Measurements from ENCODE around the gene UVSSA. TPM values are rescaled to one million over a fixed set of nuclear protein-coding genes. Genes with fewer than 3 reads are reported as not detected.
"Not testable (repeated sequence)": the region's sequence is repeated elsewhere in the genome, so short reads cannot be mapped to it uniquely, and the experiment has no call there.

UVSSA gene
- total RNA-seq, 1 experiment from 2014 or later: 6.0 TPM

DNA sequence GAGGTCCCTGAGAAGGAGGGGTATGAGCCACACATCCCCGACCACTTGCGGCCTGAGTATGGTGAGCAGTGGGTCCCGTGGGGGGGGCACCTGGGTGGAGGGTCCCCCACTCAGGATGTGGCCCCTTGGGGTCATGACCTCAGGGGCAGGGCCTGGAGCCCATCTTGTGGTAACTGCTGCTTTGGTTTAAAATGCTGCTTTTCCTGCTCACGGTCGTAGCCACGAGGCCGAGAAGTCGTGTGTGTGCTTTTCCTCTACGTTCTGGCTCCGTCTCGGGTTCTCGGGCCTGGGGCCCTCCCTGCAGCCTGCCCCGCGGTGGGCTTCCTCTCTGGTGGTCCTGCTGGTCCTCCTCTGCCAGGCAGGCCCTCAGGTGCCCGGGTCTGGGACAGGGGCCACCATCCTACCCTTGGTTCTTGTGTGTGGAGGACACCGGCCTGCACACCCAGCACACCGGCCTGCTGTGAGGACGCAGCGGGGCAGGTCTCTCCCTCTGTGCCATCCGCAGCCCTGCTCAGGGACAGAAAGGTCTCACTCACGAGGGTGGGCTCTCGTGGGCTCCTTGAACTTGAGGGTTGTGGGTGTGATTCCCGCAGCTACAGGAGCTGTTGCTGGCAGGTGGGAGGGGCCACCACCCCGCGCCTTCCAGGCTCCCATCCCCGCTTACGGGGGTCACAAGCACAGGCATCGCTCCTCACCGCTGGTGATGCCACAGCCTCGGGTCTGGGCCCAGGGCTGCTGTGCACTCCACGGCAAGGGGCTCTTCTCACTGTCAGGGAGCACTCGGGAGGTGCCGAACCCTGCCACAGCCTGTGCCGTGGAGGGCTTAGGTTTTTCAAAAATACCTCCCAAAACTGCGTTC is 19.6 kb downstream of the UVSSA start:
- in situ Hi-C loops (cut with HindIII; ENCODE audit: low pct_unique_long_range_greater_than_20kb, low sequenced_read_pairs): no loop called here
- no peak for DNase-seq (ENCODE audit: low read depth, low spot score)

DNA sequence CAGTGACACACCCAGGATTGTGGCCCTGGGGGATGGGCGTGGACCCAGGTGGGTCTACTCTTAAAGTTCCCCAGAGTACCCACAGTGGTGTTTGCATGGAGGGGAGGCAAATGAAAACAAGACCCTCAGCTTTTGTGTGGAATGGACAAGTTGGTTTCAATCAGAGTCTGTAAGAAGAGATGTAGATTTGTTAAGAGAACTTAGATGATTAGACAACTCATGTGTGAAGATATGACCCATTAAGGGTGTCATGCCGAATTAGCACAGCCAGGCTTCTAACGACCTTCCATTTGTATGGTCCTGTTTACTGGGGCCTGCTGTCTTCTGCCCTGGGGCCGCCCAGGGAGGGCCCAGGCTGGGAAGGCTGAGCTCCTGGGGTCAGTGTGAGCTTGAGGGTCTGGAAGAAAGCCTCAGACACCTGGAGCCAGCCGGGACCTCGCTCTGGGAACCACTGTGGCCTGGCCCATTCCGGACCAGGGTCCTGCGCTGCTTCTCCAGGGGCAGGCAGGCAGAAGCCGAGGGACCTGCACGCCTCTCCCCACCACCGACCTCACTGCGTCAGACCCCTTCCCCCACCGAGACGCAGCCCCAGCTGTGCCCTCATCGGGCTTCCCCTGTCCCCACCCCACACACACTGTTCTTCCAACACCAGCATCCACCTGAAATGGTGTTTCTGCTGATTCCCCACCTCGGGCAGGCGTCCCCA is 20.4 kb downstream of the UVSSA start:
- no peak for DNase-seq (ENCODE audit: low read depth, low spot score)
- in situ Hi-C loops (cut with HindIII; ENCODE audit: low pct_unique_long_range_greater_than_20kb, low sequenced_read_pairs): no loop called here

DNA sequence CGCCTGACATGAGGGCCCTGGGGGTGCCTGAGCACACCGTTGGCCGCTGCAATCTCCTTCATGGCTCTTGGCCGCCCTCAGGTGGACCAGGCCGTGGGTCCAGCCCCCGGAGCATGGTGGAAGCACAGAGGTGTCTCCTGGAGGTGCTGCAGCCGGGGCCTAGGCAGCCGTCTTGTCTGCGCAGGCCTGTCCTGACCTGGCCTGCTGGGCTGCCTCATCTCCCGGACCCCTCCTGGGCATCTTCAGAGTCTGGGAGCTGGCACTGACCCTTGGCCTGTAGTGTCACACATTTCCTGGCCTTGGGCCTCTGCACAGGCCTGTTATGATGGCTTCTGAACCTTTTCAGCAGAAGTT is 20.9 kb downstream of the UVSSA start:
- no peak for DNase-seq (ENCODE audit: low read depth, low spot score)
- in situ Hi-C loops (cut with HindIII; ENCODE audit: low pct_unique_long_range_greater_than_20kb, low sequenced_read_pairs): no loop called here

DNA sequence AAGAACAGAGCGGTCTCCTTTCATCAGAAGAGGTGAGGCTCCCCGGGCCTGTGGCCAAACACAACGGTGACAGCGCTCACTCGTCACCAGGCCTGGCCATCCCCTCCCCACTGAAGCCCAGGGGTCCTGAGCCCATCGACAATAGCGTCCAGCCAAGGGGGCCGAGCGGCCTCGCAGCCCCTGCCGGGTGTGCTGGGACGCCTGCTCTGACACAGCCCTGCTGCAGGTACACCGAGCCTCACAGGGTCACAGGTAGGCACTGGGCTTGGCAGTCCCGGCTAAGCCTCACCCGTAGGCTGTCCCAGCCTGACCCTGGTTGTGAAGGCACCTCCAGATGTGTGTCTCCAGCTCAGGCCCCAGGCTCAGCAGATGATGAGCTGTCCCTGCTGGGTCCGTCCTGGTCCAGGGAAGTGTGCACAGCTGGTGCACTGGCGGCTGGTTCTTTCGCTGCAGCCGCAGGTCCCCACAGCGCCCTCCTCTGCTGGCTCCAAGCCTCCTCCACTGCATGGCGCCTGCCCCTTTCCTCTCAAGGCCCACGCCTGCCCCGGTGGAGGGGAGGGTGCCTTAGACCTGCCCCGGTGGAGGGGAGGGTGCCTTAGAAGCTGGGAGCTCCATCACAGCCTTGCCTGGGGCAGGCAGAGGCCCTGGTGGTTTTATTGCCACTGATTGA is 21.5 kb downstream of the UVSSA start:
- in situ Hi-C loops (cut with HindIII; ENCODE audit: low pct_unique_long_range_greater_than_20kb, low sequenced_read_pairs): no loop called here
- no peak for DNase-seq (ENCODE audit: low read depth, low spot score)

DNA sequence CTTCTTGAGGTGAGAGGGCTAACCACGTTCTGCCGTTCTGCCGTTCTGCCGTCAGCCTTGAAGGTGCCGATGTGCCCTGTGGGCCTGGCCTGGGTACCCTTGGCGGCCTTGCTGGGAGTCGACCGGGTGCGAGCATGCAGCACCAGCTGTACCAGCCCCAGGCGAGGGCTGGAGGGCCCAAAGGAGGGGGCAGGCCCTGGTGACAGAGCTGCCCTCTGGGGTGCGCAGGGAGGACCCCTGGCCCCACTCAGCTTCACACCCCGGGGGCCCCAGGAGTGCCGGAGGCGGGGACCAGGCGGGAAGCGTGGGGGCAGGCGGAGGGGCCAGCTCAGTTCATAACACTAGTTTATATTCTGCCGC is 22.1 kb downstream of the UVSSA start:
- in situ Hi-C loops (cut with HindIII; ENCODE audit: low pct_unique_long_range_greater_than_20kb, low sequenced_read_pairs): no loop called here
- no peak for DNase-seq (ENCODE audit: low read depth, low spot score)

DNA sequence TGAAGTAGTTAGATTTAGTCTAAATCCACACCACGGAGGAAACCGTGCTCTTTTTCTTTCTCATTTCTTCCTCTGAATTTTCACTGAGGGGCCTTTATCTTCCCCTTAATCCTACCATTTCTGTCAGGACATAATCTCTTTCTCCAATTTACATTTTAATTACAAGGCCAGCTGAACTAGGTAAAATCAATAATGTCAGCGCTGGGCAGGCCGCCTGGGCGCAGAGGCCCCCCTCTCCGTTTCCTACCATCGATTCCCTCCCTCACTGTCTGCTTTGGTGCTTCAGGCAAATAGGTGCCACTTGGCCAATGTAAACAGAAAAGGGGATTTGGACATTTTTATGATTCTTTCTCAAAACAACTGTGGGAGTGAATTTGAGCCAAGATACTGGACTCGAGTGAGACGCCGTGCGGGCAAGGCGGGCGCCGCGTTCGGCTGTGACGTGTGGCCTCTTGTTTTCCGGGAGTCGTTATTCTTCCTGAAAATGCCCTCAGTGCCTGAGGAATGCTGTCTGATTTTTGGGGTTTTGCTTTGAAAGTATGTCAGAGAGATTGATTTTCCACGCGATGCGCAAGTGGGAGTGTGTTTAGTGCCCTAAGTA is 22.6 kb downstream of the UVSSA start:
- in situ Hi-C loops (cut with HindIII; ENCODE audit: low pct_unique_long_range_greater_than_20kb, low sequenced_read_pairs): no loop called here
- no peak for DNase-seq (ENCODE audit: low read depth, low spot score)

DNA sequence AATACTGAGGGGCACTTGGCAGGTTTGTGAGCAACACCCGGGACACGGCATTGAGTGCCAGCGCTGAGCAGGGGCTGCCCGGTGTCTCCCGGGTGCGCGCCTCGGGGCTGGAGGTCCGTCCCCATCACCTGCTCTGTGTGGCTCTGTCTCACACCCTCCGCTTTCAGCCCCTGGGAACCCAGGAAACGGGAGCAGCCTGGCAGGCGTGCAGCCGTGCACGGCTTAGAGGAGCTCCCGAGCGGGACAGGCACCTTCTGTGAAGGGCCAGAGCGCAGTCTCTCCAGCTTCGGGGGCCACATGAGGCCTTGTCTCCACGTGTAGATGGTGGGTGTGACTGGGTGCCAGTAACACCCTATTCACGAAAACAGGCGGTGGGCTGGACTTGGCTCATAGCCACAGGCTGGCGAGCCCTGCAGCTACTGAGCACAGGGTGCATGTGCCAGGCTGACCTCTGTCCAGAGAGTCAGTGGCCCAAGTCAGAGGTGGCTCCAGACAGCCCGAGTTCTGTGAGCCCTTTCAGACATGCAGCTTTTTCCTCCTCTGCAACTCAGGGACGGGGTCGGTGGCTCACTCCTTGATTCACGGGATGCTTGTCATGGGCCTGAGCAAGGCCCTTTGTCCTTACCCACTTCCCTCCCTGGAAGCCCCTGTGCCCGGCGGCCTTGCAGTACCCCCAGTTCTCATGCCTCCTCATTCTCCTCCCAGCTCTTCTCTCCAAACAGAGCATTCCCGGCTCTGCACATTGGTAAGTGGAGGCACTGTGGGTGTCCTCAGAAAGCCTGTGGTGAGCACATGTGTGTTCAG is 23.5 kb downstream of the UVSSA start:
- DNase-seq (ENCODE audit: low read depth, low spot score): no peak
- in situ Hi-C loops (cut with HindIII; ENCODE audit: low pct_unique_long_range_greater_than_20kb, low sequenced_read_pairs): no loop called here

DNA sequence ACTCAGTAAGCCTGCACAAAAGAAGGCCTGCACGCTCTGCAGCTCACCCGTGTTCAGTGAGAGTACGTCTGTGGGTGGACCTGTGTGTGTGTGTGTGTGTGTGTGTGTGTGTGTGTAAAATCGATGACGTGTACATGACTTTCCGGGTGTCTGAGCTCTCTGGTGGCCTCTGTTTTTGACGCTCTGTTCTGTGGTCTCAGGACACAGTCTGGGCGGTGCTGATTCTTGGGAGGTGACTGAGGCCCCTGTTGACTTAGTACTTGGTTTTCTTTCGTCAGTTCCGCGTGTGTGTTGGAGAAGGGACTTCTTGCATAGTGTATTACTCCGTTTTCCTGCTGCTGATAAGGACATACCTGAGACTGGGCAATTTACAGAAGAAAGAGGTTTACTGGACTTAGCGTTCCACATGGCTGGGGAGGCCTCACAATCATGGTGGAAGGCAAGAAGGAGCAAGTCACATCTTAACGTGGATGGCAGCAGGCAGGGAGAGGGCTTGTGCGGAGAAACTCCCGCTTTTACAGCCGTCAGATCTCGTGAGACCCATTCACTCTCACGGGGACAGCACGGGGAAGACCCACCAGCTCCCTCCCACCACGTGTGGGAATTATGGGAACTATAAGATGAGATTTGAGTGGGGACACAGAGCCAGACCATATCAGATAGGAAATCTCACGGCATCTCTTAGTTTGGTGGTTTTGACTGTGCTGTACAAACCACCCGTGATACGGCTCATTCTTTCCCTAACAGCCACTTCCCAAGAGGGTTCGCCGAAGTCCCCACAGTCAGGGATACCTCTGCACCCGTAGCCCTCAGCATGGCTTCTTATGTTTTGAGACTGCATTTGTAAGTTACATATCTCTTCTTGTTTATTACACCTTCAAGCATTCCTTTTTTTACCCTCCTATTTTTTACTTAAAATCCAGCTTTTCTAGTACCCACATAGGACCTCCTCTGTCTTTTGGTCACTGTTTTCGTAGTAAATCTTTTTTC is 24.5 kb downstream of the UVSSA start:
- in situ Hi-C loops (cut with HindIII; ENCODE audit: low pct_unique_long_range_greater_than_20kb, low sequenced_read_pairs): no loop called here
- no peak for DNase-seq (ENCODE audit: low read depth, low spot score)

DNA sequence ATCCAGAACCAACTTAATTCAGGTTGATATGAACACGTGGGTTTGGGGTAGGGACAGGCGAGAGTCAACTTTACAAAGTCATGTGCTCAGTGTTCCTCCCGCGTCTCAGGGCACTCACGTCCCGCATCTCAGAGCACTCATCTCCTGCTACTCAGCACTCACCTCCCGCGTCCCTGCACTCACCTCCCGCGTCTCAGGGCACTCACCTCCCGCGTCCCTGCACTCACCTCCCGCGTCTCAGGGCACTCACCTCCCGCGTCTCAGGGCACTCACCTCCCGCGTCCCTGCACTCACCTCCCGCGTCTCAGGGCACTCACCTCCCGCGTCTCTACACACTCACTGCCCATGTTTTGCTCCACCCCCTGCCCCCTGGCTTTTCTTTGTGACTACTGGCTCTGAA is 25.6 kb downstream of the UVSSA start:
- in situ Hi-C loops (cut with HindIII; ENCODE audit: low pct_unique_long_range_greater_than_20kb, low sequenced_read_pairs); DNase-seq (ENCODE audit: low read depth, low spot score): not testable (repeated sequence)

DNA sequence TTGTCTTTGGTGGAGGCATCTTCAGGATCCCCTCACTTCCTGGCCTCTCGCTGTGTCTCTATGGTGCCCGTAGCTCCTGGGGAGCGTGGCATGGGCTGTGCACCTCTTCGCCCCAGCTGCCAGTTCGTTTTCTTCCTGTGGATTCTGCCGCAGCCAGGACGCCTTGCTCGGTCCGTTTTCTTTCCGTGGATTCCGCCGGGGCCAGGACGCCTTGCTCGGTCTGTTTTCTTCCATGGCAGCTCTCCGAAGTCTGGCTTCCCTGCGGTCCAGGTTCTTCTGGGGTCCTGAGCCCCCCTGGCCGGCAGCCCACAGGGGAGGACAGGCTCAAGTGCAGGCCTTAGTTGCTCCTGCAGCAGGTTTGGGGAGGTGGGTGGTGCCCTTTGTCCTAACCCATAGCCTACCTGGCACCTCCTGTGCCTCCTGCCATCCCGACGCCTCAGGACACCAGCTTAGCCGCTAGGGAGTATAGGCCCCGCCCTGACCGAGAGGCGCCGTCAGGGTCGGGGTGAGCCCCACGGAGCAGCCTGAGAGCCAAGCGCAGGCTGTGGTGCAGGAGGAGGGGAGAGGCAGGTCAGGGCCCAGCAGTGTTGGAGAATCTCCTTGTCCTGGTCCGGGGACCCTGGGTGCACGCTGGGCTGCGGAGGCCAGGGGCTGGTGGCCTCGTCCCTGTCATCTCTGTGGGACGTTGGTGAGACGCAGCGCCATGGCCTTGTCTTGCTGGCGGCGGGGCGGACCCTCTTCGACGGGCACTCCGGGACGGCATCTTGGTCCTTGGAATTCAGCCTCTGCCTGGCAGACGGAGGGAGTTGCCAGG is 27.1 kb downstream of the UVSSA start:
- in situ Hi-C loops (cut with HindIII; ENCODE audit: low pct_unique_long_range_greater_than_20kb, low sequenced_read_pairs): no loop called here
- DNase-seq (ENCODE audit: low read depth, low spot score): no peak

DNA sequence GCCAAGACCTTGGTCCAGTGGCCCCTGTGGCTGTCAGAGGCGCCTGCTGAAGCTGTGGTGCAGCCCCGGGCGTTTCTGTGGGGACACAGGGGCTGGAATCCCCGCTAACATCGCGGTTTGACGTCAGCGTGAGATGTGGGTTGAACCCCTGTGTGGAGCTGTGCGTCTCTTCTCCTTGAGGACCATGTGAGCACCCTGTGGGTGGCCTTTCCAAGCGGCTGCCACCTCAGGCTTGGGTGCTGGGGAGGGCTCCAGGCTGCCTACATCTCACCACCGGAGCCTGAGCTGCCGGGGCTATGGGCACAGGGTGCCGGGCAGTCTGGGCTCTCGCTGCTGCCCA is 27.7 kb downstream of the UVSSA start:
- in situ Hi-C loops (cut with HindIII; ENCODE audit: low pct_unique_long_range_greater_than_20kb, low sequenced_read_pairs): no loop called here
- no peak for DNase-seq (ENCODE audit: low read depth, low spot score)

DNA sequence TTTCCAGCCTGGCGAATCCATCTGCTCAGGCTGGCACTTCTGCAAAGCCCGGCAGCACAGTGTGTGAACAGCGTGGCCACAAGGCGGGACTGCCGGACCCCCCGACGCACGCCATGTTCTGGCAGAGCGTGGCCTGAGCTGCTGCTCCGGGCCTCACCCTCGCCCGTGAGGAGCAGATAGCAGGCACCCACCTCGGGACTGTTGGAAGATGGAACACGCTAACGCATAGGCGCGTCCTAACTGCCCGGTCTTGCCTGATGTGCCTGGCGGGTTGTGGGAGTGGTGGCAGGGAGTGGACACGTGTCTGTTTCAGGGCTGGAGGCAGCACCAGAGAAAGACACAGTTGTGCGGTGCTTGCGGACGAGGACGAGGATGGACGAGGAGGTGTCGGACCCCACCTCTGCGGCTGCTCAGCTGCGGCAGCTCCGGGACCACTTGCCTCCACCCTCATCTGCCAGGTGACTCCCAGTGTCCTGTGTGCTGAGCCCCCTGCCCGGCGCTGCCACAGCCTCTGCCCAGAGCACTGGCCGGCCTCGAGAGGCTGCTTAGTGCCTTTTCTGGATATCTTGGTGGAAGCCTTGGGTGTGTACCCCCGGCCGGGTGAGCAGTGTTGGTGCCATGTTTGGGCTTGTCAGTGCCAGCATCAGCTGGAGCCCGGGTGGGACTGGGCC is 28.2 kb downstream of the UVSSA start:
- no peak for DNase-seq (ENCODE audit: low read depth, low spot score)
- in situ Hi-C loops (cut with HindIII; ENCODE audit: low pct_unique_long_range_greater_than_20kb, low sequenced_read_pairs): no loop called here

DNA sequence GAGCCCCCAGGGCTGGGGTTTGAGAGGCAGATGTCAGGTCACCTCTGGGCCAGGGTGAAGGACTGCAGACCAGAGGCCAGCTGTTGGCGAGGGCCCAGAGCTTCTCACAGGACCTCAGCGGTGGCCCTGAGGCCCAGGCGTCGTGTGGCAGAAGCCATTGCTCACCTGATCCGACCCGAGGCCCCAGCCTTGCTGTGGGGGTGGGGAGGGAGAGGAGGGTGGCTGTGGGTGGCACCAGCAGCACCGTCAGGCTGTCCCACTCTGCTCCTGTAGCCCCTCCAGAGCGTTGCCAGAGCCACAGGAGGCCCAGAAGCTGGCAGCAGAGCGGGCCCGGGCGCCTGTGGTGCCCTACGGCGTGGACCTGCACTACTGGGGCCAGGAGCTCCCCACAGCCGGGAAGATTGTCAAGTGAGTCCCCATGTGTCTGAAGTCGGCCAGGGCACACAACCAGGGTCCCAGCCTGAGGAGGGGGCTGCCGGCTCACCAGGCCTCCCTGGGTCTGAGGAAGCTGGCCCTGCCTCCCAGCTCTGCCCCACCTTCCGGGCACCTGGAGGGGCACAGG is 28.8 kb downstream of the UVSSA start:
- in situ Hi-C loops (cut with HindIII; ENCODE audit: low pct_unique_long_range_greater_than_20kb, low sequenced_read_pairs): no loop called here
- no peak for DNase-seq (ENCODE audit: low read depth, low spot score)

DNA sequence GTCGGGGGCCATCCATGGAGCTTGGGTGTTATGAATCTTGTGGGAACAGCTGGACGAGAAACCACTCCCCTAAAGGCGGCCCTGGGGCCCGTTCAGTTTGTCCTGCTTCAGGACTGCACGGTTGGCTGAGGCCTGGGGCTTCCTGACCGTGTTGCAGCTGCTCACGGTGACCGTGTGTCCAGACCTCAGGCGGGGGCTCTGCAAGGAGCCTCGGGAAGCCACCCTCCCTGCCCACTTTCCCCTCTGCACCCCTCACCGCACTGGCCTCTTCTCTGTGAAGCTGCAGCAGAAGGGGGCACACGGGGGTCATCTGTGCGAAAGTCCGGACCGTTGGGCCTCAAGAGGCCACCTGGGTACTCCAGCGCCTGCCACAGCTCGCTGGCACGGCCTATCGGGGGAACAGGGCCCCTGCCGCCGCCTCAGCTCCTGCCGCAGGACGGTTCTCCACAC is 29.4 kb downstream of the UVSSA start:
- no peak for DNase-seq (ENCODE audit: low read depth, low spot score)

More for the DNA sequence above, 29.4 kb downstream of the UVSSA start:
- in situ Hi-C loops (cut with HindIII; ENCODE audit: low pct_unique_long_range_greater_than_20kb, low sequenced_read_pairs): no loop called here
